Hematopoietic multipotent progenitor cell treated with erythropoietin and hydrocortisone succinate and interleukin-3 and kit ligand, for 15 days (in vitro differentiated cells): ENCODE results near the gene PHACTR1.
"Not testable (repeated sequence)": the region's sequence is repeated elsewhere in the genome, so short reads cannot be mapped to it uniquely, and the experiment has no call there.

Experiments
- DNase-seq: peaks from one replicate; pipeline ENCODE4 v3.0.0-alpha.2; 2015; ENCODE audit warnings: low spot score

The PHACTR1 gene

DNA sequence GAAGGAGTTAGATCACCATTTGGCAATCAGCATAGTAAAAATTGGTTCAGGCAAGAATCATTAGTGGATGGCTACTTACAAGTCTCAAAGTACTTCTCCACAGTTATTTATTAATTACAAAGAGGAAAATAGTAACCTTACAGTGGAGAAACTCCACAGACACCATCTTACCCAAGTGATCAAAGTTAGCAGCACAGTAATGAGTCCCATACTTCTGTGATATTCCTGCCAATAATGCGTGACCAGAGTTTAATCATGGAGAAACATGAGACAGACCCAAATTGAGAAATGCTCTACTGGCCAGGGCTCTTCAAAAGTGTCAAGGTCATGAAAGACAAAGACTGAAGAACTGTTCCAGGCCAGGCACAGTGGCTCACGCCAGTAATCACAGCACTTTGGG is 602.3 kb downstream of the PHACTR1 start:
- DNase-seq, result no peak

DNA sequence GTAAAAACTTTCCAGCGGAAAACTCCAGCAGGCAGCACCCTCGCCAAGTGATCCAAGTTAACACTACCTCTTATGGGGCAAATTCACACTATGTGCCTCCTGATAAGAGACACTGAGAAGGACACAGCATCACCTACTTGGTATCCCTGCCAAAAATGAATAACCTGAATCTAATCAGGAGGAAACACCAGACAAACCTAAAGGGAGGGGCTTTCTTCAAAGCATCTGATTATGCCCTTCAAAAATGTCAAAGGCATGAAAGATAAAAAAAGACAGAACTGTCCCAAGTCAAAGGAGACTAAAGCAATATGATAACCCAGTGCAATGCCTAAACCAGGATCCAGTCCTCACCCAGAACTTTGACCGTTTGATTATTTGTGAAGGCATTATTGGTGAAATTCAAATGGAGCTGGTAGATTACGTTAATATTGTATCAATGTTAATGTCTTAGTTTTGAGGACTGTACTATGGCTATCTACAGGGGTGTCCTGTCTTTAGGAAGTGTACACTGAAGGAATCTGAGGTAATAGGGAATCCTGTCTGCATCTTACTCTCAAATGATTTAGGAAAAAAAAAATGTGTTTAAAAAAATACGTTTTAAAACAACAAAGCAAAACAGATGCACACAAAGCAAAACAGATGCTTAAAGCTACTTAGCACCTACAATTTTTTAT is 603.5 kb downstream of the PHACTR1 start:
- DNase-seq, result peak; percentile 64

DNA sequence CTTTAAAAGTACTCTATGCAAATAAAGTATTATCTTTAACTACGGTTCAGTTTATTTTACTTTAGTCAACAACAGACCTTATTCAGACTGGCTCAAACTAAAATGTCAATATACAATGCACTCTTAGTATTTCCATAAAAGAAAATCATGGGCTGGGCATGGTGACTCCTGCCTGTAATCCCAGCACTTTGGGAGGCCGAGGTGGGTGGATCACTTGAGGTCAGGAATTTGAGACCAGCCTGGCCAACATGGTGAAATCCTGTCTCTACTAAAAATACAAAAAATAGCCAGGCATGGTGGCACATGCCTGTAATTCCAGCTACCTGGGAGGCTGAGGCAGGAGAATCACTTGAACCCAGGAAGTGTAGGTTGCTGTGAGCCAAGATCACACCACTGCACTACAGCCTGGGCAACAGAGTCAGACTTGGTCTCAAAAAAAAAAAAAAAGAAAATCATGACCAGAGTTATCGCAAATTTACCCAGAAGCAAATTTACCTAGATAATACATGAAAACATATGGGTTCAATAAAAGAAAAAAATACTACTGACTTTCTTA is 609.5 kb downstream of the PHACTR1 start:
- DNase-seq, result not testable (repeated sequence)

DNA sequence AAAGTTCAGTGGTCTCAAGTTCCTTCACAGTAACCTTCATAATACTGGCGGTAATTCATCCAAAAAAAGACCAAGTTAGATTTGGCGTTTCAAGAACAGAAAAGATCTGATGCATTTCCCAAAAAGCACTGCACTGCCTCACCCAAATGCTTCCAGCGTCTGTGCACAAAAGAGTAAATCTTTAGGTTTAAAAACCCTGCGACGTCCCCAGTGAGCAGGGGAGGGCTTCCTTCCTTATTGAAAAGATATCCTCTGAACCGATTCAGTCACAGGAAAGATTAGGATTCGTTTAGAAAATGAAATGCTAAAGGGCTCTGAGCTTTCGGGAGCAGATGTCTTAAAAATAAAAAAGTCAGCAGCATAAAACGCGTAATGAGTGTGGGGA is 611.1 kb downstream of the PHACTR1 start:
- DNase-seq, result peak; percentile 27

DNA sequence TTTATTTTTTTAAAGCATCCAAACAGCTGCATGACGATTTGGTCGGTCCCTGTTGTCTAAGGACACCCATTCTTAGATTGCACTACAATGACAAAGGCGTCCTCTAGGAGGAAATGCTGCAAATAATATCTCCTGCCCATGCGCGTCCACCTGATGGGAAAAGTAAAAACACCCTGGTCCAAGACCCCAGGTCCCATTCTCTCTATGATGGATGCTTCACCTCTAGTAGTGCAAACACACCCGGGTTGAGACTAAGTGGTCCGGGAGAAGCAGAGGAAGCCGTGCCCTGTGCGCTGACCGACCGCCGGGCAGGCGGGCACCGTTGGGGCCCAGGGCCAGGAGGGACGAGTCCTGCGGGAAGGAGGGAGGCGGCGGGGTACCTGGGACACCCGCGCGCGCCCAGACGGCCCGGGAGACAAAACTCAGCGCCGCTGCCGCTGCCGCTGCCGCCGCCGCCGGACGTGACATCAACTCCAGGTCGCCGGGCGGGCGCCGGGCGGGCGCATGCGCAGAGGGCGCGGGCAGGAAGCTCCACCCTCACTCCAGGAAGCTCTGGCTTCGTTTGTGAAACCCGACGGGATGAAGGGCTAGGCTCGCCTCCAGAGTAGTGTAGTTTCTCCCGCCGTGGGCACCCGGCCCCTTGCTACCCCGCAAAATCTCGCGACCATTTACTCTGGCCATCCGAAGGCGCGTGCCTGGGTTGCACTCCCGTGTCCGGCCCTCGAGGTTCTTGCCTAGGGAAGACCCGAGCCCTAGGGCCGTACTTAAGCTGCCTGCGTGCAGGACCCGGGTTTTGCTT is 611.7 kb downstream of the PHACTR1 start, which contains the start of gene TBC1D7:
Gene TBC1D7 (minus strand): TSS at position 462 of the 799 bp plus-strand sequence. CDS start 1,639 bp downstream, outside the sequence.
- DNase-seq, result peak; percentile 91

DNA sequence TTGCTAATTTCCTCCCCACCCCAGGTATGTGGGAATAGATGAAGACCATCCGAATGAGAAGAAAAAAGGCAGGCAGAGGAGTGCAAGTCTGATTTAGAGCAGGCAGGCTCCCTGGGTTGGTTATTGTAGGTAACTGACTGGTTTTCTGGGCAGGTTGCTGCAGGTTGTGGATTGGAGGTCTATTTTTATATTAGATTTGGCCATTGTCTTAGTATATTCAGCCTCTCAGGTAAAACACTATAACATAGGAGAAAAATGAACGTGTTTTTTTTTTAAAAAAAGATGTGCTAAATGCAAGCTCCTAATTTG is 612.3 kb downstream of the PHACTR1 start:
- DNase-seq, result no peak

DNA sequence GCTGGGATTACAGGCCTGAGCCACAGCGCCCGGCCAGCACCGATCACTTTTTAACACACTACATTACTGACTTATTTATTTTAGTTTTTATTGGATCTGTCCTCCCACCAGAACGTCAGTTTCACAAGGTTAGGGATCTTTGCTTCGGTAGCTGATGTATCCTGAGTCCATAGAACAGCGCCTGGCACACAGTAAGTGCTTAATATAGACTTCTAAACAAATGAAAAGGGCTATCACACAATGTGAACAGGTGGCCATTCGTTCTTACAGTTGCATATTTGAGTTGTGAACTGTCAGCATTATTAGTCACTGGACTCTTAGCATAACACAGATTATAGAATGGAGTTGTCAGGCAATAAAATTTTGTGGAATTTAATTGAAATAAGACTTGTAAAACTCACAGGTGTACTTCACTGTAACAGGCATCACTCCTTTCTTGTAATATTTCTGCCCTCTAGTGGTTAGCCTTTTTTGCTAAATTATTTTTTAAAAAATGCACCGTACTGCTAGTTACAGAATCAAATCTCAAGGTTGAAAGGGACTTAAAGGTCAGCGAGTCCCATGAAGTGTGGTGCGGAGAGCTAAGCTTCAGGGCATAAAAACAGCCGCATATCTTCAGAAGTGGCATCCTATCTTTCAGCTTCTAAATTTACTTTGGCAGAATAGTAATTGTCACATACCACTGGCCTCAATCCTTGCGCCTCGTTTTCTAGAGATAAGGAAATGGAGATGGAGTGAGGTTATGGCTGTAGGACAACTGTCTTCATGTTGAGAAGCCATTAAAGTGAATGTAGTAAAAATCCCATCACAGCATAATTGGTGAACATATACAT is 615.2 kb downstream of the PHACTR1 start:
- peak; percentile 74 for DNase-seq

DNA sequence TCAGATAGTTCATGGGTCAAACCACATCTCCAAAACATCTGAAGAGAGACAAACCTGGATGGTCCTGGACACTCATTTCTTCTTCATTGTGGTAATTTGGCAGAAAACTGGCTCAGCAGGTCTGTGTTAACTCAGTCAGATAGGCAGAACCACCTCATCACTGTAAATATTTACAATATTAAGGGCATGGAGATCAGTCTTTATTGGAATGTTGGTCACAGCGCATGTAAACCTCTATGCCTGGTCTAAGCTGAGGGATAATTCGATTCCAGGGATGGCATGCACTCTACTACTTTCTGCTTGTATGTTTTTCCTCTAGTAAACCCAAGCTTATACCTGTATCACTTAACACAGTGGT is 615.8 kb downstream of the PHACTR1 start:
- DNase-seq, result no peak

DNA sequence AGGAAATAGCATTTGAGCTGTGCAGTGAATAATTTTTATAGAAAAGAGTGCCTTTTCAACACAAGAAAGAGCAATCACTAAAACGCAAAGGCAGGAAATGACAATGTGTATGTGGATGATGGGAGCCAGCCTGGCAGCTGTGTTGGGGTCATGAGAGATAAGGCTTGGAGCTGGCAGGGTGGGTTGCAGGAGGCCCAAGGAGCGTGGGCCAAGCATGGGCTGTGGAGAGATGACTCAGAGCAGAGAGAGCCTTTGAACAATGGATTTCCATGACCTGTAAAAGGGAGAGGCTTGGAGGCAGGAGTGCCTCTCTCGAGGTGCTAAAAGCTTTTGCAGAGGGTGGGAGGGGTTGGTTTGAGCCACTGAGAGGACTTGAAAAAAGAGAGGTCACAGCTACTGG is 618.4 kb downstream of the PHACTR1 start:
- DNase-seq, result peak; percentile 78

DNA sequence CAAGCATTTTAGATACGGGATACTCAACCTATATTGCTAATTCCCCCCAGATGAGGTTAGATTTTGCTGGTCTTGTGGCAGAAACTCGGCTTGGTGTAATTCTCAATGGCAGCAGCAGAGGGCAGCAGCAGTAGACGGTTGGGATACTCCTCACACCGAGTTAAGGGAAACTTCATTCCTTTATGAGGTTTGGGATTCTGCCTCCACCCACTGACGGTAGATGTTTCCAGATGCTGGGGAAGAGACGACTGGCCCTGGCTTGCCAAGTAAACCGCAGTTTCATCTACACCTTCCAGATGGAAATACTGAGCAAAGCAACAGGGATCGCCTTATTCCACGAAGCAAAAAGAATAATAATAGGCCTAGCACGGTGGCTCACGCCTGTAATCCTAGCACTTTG is 620.0 kb downstream of the PHACTR1 start:
- DNase-seq, result peak; percentile 81

DNA sequence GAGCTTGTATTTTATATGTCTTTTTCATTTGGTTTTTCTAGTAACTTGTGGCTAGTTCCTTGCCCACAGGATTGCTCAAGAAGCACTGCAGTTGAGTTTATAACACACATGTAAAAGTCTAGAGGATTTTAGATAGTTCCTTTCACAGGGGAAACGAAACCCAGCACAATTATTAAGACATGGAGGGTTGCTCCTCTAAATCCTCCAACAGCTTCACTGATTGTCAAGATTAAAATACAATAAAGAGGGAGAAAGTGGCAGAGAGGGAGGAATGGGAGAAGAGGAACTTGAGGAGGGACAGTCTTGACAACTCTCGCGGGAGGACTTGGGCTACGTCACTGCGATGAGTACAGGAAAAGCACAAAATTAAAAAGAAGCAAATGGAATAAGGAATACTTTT is 621.5 kb downstream of the PHACTR1 start:
- no peak for DNase-seq
